NCI-H2227 (cell line): ENCODE data around the gene SPCS2.
"Not testable (repeated sequence)": the region's sequence is repeated elsewhere in the genome, so short reads cannot be mapped to it uniquely, and the experiment has no call there.

Experiments
- DNase-seq: peaks from one replicate; lab custom pipeline; 2025; ENCODE audit not compliant: unreplicated experiment; lab: John Stamatoyannopoulos, UW

Gene SPCS2

DNA sequence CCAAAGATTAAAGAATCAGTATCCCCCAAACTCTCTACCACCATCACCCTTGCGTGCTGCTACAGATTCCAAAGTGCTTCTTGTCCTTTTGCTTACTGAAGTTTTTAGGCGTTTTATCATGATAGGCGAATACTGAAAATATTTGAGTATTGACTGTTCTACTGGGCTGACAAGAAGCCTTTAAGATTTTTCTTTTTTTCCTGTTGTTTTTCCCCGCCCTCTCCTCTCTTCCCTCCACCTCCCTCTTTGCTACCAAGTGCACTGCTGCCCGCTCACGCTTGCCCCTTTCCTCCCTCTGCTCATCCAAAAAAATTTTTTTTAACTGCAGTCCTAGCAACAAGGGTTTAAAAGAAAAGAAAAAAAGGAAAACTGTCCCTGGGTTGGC, 679 bp downstream of the SPCS2 start:
- DNase-seq, result no peak

DNA sequence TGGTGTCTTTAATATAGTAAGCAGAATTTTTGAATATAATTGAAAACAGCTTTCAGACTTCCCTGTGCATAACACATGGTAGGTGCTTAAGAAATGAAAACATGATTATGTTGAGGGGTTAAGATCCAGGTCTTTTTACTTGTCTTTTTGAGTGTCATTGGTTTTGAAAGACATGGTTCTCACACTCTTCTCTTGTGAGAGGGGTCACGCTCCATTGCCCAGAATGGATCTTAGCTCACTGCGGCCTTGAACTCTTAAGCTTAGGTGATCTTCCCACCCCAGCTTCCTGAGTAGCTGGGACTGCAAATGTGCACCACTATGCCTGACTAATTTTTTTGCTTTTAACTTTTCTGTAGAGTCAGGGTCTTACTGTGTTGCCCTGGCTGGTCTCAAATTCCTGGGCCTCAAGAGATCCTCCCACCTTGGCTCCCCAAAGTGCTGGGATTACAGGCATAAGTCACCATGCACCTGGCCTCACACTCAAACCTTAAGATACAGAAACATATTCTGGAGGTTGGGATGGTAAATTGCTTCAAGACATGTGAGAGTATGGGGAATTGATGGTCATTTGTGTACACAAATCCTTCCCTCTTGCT, 1.4 kb downstream of the SPCS2 start:
- DNase-seq, result no peak

DNA sequence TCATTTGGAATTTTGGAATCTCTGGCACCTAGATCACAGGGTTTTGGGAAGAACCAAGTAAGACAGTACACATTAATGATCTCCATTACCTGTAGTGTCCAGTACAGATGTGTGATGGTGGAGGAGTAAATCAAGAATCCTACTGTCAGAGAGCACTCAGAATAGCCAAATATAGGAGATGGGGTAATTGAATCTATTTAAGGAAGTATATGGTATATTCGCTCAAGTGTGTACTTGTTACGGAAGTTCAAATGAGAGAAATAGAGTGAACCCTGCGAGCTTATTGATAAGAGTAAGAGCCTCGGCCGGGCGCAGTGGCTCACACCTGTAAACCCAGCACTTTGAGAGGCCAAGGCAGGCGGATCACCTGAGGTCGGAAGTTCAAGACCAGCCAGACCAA, 2.2 kb downstream of the SPCS2 start:
- no peak for DNase-seq

DNA sequence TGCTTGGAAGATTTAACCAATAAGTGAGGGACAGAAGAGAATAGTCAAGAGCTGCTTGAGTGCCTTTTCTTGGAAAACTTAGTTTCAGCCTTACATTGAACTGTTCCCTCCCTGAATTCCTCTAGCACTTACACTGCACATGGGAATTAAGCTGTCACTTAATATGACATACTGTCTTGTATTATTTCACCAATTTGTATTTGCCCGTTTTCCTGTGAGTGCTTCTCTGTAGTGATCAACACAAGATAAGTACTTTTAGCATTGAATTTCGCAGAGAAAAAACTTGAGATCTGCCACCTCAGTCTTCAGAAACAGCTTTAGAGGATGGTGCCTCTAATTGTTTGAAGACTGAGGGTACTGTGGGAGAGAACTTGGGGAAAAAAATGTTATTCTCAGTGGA, 3.7 kb downstream of the SPCS2 start:
- peak; percentile 40 for DNase-seq

DNA sequence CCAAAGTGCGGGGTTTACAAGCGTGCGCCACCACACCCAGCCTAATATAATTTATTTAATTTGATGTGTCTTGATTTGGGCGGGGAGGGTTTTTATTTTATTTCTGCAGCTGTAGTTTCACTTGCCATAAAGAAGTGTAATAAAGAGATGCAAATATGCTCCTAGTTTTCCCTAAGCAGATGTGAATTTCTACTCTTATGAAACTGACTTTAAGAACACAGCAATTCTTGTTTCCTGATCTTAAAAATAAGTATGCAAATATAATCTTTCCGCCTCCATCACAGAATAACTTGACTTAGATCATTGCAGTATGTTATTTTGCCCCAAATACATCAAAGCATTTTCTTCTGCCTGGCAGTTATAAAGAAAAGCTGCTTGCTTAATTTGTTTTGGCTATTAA, 4.4 kb downstream of the SPCS2 start:
- no peak for DNase-seq

DNA sequence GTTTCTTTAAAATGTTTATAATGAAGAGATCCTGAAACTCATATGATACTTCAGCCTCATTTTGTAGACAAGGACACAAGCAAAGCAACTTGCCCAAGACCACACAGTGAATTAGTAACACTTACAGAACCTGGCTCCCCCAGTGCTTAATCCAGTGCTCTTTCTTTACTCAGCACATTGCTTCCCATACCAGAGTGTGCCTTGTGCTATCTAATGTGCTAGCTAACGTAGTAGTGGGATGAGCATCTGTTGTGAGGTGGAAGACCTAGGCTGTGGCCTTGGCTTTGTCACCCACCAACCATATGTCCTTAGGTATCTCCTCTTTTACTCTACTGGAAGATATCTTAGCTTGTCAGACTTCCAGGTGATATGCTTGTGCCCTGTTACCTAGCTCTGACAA, 5.1 kb downstream of the SPCS2 start:
- no peak for DNase-seq

DNA sequence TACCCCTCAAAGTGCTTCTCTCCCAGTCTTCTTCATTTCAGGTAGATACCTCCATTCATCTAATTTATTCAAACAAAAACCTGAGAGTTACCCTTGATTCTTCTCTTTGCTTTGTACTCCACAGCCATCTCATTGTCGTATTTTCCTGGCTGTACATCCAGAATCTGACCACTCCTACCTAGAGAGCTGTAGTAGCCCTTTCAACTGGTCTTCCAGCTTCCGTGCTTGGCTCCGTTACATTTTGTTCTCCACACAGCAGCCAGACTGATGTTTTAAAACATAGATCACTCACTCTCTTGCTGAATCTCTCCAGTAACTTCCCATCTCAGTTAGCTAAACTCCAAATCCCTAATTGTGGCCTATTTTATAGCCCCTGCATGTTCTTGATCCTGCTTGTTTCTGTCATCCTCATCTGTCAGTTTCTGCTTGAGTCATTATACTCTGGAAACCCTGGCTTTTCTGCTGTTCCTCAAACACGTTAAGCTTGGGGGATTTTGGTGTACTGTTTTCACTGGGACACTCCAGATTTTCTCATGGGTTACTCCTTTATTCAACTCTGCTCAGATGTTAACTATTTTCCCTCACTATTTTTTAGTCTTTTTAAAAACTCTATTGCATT, 7.4 kb downstream of the SPCS2 start:
- DNase-seq, result no peak

DNA sequence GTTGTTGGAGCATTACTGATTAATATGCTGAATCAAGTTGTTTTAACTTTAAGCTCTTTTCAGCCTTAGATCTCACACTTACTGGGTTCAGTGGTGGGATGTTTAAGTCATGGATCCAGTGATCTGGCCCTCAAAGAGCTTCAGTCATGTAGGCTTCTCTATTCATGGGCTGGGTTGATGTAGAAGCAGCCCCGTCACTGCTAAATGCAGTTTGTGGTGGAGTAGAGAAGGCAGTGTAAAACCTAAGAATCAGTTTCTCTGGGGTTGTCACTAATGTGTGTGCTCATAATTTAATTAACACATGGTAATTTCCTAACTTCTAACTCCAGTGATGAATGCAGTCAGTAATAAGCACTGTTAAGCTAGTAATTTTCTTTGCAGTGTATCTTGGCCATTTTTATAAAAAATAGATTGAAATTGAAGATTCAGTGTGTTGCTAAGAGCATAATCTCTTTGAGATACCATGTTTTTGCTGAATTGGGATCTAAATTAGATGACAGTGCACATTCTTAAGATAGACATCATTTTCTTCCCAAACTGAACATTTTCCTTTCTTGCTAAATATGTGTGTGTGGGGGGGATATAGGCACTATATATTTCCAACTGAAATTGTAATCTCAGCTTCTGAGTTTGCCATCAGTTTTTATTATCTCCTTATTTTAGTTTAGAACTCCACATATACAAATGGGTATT, 9.0 kb downstream of the SPCS2 start:
- no peak for DNase-seq

DNA sequence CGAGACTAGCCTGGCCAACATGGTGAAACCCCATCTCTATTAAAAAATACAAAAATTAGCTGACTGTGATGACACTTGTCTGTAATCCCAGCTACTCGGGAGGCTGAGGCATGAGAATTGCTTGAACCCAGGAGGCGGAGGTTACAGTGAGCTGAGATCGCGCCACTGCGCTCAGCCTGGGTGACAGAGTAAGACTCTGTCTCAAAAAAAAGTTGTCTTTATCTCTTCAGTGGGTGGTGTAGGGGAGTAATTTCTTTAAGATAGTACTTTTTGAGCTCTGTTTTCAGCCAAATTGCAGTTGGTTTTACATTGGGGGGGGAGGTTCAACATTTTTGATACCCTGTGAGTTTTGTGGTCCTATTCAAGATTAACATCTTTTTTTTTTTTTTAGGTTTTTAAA, 11.1 kb downstream of the SPCS2 start:
- DNase-seq, result not testable (repeated sequence)

DNA sequence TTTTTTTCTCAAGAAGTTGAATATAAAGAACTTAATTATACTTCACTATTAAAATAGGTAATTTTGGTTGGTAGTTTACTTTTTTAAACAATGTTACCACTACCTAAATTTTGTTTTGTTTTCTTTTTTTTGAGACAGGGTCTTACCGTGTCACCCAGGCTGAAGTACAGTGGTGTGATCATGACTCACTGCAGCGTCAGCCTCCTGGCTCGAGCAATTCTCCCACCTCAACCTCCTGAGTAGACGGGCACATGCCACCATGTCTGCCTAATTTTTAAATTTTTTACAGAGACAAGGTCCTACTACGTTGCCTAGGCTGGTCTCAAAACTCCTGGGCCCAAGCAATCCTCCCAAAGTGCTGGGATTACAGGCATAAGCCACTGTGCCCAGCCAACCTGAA, 17.6 kb downstream of the SPCS2 start:
- no peak for DNase-seq

DNA sequence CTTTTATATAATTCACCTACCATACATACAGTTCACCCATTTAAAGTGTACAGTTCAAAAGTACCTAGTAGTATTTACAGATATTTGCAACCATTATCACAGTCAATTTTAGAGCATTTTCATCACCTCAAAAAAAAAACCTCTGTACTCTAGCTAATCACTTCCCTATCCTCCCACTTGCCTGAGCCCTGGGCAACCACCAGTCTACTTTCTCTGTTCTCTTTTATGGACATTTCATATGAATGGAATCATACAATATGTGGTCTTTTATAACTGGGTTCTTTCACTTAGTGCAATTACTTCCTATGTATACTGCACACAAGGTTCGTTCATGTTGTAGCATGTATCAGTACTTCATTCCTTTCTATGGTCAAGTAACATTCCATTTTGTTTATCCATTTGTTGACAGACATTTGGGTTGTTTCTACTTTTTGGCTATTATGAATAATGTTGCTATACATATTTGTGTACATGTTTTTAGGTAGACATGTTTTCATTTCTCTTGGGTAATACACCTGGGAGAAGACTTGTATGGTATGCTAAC, 21.9 kb downstream of the SPCS2 start:
- DNase-seq, result no peak

DNA sequence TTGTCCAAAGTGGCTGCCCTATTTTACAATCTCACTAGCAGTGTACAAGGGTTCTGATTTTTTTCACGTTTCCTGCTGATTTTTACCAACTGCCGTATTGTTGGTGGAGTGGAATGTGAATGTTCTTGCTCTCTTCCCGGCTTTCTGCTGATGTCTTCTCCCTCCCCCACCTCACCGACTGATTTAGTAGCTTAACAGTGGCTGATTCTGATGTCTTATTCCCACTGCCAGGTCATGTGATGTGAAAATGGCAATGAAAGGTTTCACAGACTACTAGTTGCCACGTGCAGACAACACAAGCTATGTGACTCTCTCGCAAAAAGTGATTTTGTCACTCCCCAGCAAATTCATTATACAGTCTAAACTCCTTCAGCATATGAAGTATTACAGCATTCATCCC, 22.4 kb downstream of the SPCS2 start:
- DNase-seq, result no peak

DNA sequence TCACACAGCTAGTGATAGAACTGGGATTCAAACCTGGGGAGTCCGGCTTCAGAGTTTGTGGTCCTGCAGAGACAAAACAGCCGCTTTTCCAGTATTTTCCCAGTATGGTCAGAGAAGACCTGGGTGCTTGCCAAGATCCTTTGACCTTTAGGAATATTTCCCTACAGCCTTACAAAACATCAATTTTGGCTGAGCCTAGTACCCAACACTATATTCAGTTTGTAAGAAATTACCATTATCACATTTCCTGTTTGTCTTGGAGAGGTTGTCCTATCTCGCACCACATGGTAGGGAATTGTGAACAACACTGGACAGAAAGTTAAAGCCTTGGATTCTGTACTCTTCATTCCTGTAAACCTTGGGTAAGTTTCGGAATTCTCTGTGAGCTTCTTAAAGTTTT, 29.0 kb downstream of the SPCS2 start:
- DNase-seq, result no peak

DNA sequence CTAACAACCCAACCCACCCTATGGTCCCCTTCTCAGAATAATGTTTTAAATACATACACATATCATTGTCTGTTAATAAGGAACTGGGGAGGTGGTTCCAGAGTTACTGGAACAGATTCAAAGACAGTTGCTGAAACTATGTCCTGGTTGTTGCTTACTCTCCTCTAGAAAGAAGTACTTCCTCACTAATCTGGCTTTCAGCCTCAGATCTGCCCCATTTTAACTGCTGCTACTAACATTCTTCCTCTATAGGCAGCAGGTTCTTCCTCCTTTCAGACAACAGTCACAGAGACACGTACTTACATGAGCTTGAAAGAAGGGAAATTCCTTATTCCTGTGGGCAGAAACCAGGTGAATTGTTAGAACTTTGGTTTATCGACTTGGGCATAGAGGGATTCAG, 31.6 kb downstream of the SPCS2 start:
- DNase-seq, result no peak

DNA sequence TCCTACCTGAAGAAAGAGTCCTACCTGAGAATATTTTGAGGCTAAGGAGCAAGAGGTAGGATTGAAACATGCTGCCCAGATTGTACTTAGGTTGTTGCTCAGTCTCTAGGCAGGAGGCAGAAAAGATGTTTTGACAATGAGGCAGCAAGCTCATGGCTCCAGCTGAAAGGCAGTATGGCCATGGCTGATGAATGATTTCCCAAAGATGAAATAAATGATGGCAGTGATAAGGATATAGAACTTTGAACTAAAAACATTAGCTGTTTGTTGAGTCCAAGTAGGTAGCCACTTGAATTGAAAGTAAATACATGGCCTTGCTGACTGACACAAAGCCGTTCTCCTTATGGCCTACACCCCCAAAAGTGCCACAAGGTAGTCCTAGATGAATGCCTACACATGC, 32.8 kb downstream of the SPCS2 start:
- no peak for DNase-seq

DNA sequence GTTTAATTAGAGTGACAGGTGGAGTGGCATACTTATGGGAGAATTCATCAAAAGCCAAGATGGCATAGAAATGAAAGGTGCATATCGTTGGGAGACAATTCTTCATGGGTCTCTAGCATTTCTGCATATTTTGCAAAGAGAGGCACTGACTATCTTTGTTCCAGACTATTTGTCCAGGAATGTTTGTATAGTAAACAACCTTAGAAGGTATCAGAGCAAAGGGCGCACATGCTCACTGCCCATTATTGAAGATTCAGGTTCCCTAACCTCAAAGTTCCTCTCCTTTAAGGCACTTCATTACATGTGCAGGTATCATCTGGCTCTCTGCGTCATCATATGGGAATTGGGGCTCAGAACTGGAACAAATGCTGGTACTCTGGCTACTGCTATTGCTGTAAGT, 35.0 kb downstream of the SPCS2 start:
- no peak for DNase-seq

DNA sequence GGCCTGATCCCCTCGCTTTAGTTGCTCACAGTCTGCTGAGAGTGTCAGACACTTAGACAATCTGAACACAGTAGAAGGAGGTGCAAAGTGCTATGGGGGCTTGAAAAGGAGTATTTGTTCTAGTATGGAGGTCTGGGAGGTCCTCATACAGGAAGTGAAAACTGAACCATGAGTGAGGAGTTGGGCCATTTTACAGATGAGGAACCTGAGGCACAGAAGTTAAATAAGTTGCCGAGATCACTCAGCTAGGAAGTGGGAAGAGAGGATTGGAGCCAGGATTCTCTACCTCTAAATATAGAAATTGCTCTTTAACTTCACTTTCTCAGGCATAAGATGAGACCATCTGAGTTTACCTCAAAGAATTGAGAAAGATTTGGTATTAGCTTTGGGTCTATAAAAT, 35.7 kb downstream of the SPCS2 start:
- no peak for DNase-seq

DNA sequence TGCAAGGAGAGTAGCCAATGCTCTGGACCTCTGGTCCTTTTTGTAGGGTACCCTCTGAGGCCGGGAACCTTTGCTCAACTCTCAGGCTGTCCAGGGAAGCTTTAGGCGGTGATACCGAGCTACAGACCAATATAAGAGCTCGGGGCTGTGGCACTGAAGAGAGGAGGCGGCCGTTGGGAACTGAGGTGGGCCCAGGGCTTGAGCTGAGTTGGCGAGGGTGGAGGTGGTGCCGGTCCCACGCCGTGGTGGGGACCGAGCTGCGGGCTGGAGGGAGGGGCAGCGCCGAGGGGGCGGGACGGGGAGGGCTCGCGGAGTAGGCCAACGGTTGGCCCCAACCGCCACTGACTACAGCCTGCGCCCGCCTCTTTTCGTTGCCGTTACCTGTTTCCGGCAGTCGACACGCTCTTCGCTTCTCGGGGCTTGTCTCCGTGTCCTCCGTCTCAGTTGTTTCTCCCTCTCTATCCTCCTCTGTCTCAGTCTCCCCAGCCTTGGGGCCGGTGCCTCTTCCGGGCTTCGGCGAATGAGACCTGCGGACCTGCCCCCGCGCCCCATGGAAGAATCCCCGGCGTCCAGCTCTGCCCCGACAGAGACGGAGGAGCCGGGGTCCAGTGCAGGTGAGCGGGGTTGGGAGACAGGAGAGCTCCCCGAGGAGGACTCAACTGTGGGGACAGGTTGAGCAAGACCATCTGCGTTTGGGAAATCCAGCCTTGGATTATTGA, 39.6 kb downstream of the SPCS2 start, which contains the start of gene NEU3:
TSS of gene NEU3 (plus strand) at position 393 of the 719 bp plus-strand sequence. CDS start at position 521, 128 bp downstream.
- peak; percentile 92 for DNase-seq

DNA sequence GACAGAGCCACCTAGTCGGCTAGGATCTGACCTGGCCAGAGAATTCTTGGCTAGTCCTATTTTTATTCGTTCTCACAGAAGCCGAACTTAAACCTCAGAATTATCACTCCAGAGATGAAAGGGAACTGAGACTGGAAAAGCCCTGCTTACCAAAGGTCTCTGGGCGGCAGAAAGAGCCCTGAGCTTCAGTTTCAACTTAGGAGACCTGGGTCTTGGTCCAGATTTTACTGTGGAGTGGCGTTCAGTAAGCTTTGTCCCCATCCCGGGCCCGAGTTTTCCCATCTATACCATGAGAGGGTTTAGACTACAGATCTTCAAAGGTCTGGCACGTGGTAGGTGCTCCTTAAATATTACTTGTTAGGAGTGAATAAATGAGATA, 40.2 kb downstream of the SPCS2 start:
- DNase-seq, result no peak

DNA sequence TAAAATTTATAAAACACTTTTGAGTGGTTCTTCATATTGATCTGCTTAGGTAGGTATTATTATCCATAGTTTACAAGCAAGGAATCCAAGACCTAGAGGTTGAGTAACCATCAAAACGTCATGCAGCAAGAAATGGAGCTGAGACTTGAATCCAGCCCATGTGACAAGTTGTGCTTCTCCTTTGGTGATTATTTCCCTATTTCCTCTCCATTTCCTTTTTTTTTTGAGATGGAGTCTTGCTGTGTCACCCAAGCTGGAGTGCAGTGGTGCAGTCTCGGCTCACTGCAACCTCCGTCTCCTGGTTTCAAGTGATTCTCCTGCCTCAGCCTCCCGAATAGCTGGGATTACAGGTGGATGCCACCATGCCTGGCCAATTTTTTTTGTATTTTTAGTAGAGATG, 41.1 kb downstream of the SPCS2 start:
- not testable (repeated sequence) for DNase-seq

DNA sequence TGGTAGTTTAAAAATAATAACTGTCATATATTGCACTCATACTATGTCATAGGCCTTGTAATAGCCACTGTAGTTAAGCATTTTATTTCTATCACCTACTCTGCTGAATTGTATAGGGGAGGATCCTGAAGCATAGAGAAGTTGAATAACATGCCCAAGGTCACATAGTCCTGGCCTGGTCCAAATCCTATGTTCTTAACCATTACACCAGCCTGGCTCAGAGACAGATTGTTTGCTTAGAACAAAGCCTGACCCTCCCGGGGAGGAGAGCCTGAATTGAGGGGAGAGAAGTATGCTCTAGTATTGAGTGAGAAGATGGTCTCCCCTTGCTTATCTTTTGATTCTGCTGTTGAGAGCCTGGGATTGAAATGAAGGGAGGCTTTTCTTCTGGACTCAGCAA, 41.9 kb downstream of the SPCS2 start:
- DNase-seq, result no peak

DNA sequence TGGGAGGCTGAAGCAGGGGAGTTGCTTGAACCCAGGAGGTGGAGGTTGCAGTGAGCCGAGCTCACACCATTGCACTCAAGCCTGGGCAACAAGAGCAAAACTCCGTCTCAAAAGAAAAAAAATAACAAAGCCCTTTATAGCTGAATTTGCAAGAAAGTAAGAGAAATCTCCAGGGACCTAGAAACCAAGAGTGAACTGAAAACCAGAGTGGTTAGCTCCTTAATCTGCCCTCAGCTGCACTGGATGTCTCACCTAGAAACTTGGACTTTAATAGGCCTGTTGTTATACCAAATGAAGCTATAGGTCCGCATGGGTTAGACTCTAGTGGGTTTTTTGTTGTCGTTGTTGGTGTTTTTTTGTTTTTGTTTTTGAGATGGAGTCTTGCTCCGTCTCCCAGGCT, 43.8 kb downstream of the SPCS2 start:
- DNase-seq, result no peak
